GM19468 (cell line): ENCODE measurements around the gene ZNF839.
"Not testable (repeated sequence)": the region's sequence is repeated elsewhere in the genome, so short reads cannot be mapped to it uniquely, and the experiment has no call there.

ENCODE experiments used
- ATAC-seq: cut with Tn5 transposase; IDR thresholded peaks from one replicate; pipeline ENCODE4 v1.9.1; 2021; ENCODE audit warnings: mild to moderate bottlenecking, moderate library complexity, moderate number of reproducible peaks; ENCODE audit not compliant: unreplicated experiment; ENCODE audit errors: extremely low read depth

Gene ZNF839

DNA sequence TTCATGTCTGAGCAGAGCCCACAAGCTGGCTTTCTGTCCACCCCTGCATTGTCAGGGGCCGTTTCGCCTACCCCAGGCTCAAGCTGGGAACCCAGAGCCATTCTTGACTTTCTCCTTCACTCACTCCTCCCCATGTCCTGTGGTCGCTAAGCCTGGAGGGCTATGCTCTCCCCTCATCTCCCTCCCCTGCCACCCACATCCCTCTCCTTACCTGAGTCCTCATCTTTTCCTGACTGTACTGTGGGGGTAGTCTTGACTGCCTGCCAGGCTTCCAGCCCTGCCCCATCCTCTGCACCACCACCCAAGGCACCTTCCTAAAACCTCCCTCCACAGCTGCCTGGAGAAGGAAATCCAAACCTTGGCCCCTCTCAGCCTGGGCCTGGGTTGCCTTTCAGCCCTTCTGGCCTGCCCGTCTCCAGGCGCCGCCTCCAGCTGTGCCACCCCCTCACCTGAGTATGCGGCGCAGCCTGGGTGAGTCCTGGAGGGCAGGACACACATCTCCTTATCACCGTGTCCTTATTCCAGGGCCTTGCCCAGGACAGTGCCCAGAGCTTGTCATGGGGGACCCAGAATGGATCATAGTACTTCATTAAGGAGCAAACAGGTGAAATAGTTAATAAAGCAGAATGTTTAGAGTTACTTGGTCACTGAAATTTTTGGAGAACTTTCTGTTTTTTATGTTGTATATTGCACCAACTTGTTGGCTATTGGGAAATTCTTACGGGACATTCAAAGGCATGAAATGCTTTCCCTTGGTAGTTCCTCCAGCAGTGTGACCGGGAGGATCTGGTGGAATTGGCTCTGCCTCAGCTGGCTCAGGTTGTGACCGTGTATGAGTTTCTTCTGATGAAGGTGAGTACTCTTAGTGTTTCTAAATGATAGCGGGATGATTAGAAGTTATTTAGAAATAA lies 14.5 kb downstream of the ZNF839 start:
- no peak for ATAC-seq

DNA sequence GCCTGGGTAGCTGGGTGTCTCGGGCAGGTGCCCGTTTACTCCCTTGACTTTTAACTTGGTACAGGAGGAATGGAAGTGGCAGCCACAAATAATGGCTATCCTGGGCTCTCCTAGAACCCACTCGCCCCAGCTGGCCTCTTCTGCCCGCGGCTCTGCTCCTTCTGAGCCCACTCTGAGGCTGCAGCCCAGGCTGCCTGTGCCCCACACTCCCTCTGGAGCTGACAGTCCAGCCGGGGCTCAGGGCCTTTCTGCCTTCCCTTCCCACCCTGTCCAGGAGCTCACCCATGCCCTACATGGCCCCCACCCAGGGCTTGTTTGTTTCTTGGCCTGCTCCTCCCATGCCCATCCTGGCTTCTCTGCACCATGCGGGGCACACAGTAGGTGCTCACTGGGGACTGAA lies 15.6 kb downstream of the ZNF839 start:
- ATAC-seq = no peak

DNA sequence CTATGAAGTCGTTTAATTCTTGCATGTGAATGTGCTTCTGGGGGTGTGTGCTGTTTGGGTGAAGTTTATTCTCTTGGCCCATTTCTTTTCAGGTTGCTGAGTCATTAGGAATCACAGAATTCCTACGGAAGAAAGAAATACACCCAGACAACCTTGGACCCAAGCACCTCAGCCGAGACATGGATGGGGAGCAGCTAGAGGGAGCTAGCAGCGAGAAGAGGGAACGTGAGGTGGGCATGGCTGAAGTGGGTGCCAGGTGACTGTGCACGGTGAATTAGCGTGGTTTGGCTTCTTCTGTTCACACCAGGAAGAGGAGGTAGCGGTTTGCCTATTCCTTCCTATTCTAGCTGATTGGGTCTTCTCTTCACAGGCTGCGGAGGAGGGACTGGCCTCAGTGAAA lies 19.2 kb downstream of the ZNF839 start:
- no peak for ATAC-seq

DNA sequence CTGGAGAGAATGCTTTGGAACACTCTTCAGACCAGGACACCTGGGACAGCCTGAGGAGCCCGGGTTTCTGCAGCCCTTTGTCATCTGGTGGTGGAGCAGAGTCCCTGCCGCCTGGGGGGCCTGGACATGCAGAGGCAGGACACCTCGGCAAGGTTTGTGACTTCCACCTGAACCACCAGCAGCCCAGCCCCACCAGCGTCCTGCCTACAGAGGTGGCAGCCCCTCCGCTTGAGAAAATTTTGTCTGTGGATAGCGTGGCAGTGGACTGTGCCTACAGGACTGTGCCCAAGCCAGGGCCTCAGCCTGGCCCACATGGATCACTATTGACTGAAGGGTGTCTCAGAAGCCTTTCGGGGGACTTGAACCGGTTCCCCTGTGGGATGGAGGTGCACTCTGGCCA lies 22.0 kb downstream of the ZNF839 start:
- ATAC-seq = no peak

DNA sequence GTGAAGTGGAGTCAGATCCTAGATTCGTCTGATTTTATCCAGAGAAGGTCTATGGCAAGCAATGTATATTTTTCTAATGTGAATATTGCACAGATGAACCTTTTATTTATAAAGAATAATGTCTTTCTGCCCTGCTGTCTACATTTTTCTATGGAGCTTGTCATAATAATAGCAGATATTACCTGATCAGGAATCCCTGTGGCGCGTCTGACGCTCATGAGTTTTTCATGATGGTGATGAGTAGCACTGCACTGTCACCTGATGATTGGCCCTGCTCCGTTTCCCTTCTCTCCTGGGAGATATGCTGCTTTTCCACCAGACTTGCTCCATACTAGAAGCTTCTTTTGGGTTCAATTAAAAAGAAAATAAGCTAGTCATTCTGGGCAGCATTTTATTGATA lies 22.7 kb downstream of the ZNF839 start:
- no peak for ATAC-seq

DNA sequence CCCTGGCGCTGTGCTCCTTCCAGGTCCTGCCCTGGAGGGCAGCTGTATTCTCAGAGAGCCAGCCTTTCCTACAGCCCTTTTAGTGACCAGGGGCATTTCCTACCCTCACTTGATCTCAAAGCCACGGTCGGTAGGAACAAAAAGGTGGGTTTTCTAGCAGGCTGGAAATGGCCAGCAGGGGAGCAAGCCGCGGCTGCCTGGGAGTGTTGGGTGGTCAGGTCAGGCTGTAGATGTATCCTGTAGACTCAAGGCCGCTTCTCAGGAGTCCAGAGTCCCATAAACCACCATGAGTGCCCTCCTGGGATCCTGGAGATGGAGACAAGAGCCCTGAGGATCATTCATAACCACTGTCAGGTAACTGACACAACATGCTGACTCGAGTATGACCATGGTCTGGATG lies 24.5 kb downstream of the ZNF839 start:
- no peak for ATAC-seq

DNA sequence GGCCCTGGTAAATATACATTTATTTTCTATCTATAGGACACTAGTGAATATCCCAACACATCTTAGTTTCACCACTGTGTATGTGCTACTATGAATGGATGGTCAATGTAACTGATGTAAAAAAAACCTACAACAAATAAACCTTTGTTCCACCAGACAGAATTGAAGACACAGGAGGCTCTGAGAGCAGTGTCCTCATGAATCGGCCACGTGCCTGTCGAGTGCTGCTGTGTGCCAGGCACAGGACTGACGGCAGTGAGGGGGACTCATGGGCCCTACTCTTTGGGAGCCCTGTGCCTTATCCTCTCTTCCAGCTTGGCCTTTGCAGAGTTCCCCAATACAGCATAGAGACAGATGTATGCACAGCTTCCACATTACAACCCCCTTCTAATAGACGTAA lies 24.9 kb downstream of the ZNF839 start:
- no peak for ATAC-seq

DNA sequence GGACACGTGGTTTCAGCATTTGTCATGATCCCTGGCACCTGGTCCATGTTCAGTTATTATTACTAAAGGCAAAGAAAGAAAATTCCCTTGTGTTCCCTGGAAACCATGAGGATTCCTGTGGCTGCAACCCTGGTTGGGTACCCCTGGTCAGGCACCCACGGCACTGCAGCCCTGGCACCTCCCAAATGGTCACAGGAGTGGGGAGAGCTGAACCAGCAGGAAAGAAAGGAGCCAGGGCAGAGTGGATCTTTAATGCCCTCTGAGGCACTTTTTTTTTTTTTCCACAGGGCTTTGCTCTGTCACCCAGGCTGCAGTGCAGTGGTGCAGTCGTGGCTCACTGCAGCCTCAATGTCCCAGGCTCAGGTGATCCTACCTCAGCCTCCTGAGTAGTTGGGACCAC lies 25.7 kb downstream of the ZNF839 start:
- ATAC-seq = no peak

DNA sequence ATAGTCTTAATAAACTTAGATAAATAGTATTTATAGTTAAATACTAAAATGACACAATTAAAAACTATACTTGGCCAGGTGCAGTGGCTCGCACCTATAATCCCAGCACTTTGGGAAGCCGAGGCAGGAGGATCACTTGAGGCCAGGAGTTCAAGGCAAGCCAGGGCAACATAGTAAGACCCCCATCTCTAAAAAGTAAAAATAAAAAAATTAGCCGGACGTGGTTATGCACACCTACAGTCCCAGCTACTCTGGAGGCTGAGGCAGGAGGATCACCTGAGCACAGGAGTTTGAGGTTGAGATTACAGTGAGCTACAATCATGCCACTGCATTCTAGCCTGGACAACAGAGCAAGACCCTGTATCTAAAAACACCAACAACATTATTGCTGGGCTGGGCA lies 27.1 kb downstream of the ZNF839 start:
- no peak for ATAC-seq

DNA sequence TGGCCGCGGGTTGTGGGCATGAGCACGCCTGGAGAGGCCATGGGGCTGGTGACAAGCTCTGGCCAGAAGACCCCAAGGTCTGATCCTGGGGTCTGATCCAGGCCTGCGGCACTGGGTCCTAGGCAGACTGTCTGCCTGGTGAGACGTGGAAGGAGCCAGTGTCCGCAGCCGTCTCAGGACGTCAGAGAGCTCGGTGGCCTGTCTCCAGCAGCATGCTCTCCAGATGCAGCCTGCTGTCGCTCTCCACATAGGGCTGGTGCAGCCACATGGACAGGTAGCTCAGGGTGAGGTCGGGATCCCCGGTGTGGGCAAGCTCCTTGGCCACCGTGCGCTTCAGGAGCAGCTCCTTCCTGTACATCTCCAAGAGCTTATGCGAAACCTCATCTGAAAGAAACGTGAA lies 28.8 kb downstream of the ZNF839 start:
- no peak for ATAC-seq

DNA sequence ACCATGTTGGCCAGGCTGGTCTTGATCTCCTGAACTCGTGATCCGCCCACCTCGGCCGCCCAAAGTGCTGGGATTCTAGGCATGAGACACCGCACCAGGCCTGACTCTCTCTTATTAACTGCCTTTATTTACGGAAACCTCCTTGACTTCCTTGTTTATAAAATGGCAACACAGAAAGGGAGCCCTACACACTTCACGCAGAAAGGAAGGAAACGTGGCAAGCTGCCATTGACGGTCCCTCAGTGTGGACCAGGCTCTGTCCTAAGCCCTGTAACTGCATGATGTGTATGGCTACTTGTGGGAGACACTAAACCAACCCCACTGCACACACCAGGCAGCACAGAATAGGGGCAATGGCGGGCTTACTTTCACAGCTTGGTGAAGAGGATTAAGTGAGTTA lies 31.5 kb downstream of the ZNF839 start:
- no peak for ATAC-seq

DNA sequence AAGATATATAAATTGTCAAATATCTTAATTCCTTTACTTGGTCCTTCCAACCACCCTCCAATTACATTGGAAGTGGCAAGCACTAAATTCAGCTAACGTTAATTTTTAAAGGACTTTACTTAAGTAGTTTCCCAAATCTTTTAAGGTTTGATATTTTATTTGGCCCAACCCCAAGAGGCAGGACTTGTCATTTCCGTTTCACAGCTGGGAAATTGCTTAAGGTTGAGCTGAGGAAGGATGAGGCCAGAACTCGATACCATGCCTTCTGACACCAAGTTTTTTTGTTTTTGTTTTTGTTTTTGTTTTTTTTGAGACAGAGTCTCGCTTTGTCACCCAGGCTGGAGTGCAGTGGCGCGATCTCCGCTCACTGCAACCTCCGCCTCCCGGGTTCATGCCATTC lies 32.0 kb downstream of the ZNF839 start:
- ATAC-seq = not testable (repeated sequence)

DNA sequence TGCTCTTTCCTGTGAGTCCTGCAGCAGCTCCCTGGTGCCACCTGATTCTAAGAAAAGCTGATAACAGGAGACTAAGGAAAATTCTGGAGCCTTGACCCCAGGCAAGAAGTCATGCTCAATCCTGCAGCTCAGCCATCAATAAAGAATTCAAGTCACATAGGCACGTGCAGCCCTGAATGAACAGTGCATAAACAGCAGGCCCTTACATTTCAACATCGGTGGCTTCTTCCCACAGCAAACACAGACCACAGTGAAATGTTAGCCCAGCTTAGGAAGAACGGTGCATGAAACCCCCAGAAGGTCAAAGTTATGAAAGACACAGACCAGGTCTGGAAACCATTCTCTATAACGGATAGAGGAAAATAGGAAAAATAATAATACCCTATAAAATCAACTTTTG lies 32.7 kb downstream of the ZNF839 start:
- no peak for ATAC-seq

DNA sequence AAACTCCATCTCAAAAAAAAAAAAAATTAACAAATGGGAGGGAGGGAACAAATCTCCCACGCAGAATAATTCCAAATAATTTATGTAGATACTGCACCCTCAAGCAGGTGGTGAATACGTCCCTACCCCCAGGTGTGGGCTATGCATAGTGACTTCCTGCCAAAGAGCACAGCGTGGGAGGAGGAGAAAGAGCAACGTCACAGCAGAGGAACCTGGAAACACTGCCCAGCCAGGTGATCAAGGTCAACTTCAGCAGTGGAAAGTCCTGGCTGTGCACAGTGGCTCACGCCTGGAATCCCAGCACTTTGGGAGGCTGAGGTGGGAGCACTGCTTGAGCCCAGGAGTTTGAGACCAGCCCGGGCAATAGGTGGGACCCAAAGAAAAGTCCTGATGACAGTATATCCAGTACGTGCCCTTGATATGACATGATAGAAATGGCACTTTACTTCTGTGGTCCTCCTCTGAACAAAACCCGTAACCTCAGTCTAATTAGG lies 33.6 kb downstream of the ZNF839 start:
- no peak for ATAC-seq

DNA sequence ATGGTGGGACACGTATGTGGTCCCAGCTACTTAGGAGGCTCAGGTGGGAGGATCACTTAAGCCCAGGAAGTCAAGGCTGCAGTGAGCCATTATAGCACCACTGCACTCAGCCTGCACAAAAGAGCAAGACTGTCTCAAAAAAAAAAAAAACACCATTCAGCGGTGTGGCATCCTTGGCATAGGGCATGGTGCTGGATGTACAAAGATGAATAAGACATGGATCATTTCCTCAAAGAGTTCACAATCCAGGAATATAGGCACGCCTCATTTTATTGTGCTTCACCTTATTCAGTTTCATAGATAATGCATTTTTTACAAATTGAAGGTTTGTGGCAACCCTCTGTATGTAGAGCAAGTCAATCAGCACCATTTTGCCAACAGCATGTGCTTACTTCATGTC lies 36.7 kb downstream of the ZNF839 start:
- ATAC-seq = no peak

DNA sequence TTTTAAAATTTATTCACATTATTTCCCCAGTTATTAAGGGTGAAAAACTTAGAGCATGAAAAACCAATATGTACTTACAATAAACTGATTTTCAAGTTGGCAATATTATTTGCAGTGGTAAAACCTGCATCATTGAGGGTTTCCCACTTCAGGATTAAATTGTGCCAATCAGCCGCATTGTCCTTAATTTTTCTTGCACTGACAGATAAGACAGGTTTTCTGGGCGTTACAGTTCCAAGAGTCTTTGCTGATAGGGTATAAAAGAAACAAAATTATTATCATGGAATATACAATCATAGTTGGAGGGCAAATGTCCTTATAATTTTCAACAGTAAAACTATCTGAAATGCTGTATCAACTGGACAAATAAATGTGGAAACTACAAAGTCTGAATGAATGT lies 39.8 kb downstream of the ZNF839 start:
- no peak for ATAC-seq

DNA sequence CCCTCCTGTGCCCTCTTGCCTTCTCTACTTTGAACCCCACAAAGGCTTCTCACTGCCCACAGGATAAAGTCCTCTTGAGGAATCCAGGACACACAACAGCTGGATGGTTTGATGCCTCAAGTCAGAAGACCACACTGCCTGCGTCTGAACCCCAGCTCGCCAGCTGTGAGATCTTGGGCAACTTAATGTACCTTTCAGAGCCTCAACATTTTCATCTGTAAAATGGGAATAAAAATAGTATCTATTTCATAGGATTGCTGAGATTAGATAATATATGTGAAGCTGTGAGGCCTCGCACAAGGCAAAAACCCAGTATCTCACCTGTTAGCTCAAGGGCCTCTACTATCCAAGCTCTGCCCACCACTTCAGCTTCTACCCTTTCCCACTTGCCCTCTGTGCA lies 40.8 kb downstream of the ZNF839 start:
- ATAC-seq = no peak

DNA sequence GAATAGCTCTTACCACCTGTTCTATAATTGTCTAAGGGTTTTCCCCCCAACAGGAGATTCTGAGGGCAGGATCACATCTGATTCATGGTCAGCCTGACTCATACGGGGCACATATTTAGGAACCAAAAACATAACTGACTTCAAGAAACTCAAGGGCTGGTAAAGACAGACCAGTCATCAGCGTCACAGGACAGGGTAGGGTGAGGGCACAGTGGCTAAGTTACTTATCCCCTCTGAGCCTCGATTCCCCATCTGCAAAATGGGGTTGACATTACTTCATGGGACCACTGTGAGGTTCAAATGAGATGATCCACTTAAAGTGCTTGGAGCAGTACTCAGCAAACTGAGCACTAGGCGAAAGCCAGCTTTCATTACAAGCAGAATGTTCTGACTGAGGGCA lies 42.5 kb downstream of the ZNF839 start:
- ATAC-seq = peak; percentile 10

DNA sequence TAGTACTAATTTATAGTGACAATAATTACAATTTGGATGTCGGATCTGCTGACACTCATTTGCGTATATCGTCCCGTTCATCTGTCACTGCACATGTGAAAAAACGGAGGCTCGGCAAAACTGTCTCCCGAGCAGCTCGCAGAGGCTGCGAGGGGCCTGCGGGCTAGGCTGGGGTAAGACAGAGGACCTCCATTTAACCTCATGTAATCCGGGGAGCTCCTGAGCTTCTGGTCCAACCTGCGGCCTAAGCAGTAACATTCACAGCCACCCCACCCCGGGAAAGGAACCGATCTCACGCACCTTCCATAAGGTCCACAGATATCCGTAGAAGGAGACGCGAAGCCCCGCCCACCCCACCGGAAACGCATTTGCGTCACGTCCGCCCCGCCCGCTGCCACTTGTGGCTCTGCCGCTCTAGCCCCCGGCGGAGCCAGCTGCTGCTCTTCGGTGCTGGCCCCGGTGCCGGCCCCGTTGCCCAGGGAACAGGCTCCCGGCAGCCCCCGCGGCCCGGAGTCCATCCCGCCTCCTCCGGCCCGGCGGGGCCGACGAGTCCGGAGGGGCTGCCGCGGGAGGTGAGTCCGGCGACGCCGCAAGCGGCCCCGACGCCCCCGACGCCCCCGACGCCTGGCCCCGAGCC lies 43.1 kb downstream of the ZNF839 start, which contains the start of the genes CINP and TECPR2:
Gene CINP (minus strand): TSS at position 346 of the 637 bp plus-strand sequence. CDS start 39 bp downstream, at position 307.
Gene TECPR2 (plus strand): TSS at position 397 of the 637 bp plus-strand sequence. CDS start 13,781 bp downstream, outside the sequence.
- peak; percentile 54 for ATAC-seq

DNA sequence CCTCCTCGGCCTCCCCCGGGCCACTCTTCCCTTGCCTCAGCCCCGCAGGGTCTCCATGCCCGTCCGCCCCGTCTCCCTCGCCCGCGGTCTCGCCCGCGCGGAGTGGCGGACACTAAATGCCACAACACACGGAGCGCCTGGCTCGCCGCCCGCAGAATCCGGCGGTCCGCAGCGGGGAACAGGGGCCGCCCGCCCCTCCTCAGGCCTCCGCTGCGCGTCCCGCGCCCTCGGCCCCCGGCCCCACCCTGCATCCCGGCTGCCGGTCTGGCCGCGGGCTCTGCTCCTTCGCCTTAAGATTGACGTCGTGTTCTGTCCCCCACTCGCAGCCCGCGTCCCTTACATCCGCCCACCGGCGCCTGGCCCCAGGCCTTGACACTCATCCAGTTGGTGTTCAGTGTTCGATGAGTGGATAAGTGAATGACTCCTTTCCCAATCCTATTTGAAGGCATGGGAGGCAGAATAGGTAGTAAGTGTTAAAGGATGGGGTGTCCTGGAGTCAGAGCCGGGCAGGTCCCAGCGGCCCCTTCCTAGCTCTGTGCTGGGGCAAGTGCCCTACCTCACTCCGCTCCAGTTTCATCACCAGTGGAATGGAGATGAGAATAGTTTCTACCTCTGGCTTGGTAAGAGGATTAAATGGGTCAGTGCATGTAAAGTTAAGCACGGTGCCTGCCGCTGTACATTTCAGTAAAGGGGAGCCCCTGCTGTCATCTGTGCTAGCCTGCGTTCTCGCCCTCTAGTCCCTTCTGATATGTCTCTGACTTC lies 43.8 kb downstream of the ZNF839 start:
- ATAC-seq = no peak
